NCI-H1694 (cell line): ENCODE data around the gene KIAA0232.

ENCODE experiments used
- DNase-seq: peaks from one replicate; lab custom pipeline; 2025; lab: John Stamatoyannopoulos, UW

KIAA0232 gene

GRCh38 chr4:6917461-6918271, 135.1 kb downstream of the KIAA0232 start:
- DNase-seq: no peak

- no peak for DNase-seq
Observed at GRCh38 chr4:6918338-6918737, 135.8 kb downstream of the KIAA0232 start.

DNA sequence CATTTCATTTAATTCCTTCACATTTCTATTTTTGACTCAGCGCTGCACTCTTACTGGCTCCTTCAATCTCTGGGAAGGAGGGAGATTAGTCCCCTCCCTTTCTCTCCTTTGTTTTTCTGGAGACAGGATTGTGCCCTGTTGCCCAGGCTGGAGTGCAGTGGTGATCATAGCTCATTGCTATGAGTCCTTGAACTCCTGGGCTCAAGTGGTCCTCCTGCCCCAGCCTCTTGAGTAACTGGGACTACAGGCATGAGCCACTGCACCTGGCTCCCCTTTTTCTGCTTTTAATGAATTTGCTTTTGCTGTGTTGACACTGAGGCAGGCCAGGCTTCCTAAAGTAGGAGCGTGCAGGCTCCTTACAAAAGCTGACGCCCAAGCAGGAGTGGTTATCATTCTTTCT, 137.6 kb downstream of the KIAA0232 start:
- no peak for DNase-seq

DNA sequence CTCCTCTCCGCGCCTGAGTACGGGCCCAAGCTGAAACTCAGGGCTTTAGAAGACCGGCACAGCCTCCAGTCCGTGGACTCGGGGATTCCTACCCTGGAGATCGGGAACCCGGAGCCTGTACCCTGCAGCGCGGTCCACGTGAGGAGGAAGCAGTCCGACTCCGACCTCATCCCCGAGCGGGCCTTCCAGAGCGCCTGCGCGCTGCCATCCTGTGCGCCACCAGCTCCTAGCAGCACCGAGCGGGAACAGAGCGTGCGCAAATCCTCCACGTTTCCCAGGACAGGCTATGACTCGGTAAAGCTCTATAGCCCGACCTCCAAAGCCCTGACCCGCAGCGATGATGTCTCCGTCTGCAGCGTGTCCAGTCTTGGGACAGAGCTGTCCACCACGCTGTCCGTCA, 141.0 kb downstream of the KIAA0232 start:
- no peak for DNase-seq

DNA sequence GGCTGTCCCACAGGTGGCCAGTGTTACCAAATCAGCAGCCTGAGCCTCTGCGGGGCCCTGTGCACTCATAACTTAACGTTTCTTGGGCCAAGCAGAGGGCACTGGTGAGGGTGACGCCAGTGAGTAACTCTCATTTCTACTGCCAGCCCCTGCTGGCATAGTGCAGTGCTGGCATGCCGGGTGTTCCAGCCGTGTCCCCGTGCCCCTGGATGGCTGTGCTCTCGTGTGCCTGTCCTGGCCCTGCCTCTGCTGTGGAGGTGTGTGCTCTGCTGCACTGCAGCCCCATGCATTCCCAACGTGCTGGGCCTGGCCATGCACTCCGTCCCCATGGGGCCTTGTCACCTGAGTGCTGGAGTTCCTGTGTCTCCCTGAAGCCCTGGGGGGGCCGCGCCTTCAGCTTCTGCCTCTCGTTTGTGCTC, 141.8 kb downstream of the KIAA0232 start:
- no peak for DNase-seq

- no peak for DNase-seq
Observed at GRCh38 chr4:6925357-6925836, 142.9 kb downstream of the KIAA0232 start.

DNA sequence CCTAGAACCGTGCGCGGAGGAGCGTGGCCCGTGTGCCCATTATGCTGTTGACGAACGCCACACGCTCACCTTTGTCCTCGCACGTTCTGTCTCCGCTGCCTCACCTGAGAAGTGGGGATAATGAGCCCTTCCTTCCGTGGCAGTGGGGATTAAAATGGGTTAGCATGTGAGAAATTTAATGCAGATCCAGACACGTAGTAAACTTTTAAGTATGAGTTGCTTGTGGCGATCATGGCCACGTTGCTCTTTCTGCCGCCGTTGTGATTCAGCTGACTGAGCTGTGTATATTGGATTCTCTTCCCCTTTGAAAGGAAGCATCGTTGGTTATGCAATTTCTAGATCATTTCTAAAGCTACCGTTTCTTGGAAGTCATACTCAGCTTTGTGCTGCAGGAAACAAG, 143.6 kb downstream of the KIAA0232 start:
- DNase-seq: no peak

DNA sequence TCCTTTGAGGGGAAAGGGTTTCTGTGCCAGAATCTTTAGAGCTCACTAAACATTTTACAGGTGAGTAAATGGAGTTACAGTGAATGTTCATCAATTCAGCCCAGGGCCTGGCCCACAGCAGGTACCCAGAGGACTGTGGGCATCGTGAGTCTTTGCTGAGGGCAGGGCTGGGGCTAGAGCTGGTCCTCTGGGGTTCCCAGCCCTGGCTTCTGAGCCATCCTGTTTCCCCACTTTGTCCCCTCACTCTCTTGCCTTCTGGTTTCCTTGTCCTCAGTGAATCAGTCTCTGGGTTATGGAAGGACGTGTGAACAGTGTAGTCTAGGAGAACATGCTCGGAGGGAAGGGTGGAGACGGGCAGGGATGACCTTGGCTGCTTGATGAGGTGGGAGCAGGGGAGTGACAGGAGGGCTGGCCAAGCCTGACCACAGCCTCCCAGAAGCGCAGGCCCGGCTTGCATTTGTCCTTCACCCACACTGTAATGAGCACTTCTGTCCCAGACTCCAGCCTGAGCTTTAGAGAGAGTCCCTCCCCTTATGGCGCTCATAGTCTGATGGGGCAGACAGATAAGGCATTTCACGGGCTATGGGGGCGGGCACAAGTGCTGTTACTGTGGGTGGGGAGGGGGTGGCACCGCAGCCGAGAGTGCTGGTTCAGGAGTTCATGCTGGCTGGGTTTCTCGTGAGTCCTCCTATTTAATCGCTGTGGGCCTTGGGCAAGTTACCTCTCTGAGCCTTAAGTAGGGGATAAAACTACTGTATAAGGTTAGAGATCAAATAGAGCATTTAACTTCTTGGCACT, 144.4 kb downstream of the KIAA0232 start:
- no peak for DNase-seq

DNA sequence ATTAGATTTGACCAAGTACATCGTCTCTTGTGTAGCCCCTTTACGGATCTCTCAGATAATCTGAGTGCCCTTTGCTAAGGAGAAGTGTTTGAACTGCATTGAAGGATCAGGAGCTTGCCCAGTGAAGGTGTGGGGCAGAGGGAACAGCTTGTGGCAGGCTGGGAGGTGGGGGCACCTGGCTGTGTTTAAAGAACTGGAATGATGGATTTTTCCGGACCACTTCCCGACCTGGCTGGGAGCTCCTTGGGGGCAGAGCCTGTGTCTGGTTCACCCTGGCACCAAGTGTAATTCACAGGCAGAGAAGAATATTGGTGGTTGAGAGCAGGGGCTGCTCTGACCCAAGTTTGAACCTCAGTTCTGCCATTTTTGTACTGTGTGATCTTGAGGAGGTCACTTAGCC, 145.6 kb downstream of the KIAA0232 start:
- DNase-seq: no peak

GRCh38 chr4:6929339-6929811, 146.8 kb downstream of the KIAA0232 start:
- no peak for DNase-seq

DNA sequence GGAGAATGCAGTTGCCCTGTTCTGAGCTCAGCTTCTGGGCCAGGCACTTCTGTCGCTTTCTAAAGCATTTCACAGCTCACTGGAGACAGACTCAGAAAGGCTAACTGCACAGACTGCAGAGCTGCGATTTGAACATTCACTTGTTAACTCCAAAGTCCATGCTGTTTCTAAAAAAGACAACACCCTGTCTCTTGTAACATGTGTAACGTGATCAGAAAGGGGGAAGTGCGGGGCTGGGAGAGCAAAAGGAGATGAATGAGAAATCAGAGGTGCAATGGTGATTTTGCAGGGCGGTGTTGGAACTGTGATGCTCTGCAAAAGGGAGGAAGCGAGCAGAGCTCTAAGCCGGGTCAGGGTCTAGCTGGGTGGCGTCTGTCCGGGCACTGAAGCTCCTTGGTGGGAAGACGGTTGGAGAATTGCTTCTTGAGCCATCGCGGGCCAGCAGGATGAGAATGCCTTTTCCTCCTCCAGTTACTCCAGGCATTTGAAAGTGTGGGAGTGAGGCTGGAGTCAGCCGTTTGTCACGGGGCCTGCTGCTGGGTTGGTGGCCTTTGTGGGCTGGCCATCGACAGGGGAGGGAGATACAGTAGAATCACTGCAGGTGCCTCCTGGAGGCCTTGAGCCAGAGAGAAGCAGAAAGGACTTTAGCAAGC, 147.4 kb downstream of the KIAA0232 start:
- no peak for DNase-seq

DNA sequence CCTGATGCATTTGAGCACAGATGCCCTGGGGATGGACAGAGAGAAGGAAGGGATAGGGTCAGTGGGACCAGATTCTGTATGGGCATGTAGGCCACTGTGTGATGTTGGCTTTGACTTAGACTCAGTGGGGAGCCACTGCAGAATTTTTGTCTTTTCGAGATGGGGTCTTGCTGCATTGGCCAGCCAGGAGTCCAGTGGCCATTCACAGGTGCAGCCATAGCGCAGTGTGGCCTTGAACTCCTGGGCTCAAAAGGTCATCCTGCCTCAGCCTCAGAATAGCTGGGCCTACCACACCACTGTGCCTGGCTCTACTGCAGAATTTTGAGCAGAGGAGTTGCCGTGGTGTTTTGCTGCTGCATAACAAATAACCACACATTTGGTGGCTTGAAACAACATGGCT, 149.9 kb downstream of the KIAA0232 start:
- DNase-seq: no peak

DNA sequence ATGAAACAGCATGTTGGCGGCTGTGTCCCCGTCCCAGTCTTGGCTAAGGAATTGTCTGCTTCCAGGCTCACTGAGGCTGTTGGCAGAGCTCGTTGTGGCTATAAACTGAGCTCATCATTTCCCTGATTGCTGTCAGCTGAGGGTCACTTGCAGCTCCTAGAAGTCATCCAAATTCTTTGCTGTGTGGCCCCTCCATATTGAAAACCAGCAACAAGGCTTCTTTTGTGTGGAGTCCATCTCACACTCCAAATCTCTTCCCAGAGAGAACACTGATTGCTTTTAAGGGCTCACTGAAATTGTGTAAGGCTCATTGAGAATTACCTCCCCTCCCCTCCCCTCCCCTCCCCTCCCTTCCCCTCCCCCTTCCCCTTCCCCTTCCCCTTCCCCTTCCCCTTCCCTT, 150.4 kb downstream of the KIAA0232 start:
- no peak for DNase-seq
